ENCODE data around the gene COQ10A. TPM values are rescaled to one million over a fixed set of nuclear protein-coding genes. Genes with fewer than 3 reads are reported as not detected.
A peak's percentile ranks its signal among the peaks of the same experiment; 100 is the strongest.

The COQ10A gene
- total and polyA plus RNA-seq, 10 of the 15 experiments (the other 5 are each of a cell fraction or from before 2014, with no cell fraction given) = 3.3 to 19.5 (median 6.9) TPM

GRCh38 chr12:56221232-56221756 is 45.4 kb upstream of the COQ10A start:
- SMC1A ChIA-PET (ENCODE audit: uncharacterized antibody, unreplicated experiment) = interaction anchor here (0.9 to 3.4 kb wide), 18 partner anchors 10 to 247 kb away, joined by 3 to 33 read pairs (median 6); partner anchors contain the start of genes ANKRD52, CNPY2, ESYT1 and SMARCC2
- Histone ChIP-seq H3K4me3 (peak overlapping the region; percentile 91), H2AFZ (ENCODE audit: control insufficient read depth, low read depth, low read length) (peak overlapping the region; percentile 96), H3K27ac (ENCODE audit: control insufficient read depth, insufficient read depth) (peak overlapping the region; percentile 96), H3K4me2 (ENCODE audit: control insufficient read depth, insufficient read depth) (peak overlapping the region; percentile 96), H3K9me3 (replicated peaks; ENCODE audit: control insufficient read depth, insufficient read depth, low read length) (no peaks in the 10 kb centered on the region; the same call in 2 of the 3 replicates), H3K4me1 (ENCODE audit: control insufficient read depth, insufficient read depth, low read length) (0 out of 2 replicates have a peak, but pooled peaks cover 3% of the 10 kb centered on the region), H4K20me1 (ENCODE audit: control insufficient read depth, insufficient read depth) (no peaks in the 10 kb centered on the region), H3K79me2 (ENCODE audit: control insufficient read depth, insufficient read depth, low read length) (peaks cover 30% of the 10 kb centered on the region), H3K36me3 (ENCODE audit: control insufficient read depth in 2 of 2, insufficient read depth in 2 of 2, low read length in 1 of 2) (no peaks in the 10 kb centered on the region; a peak in 1 of 4 replicates), H3K9ac (ENCODE audit: control insufficient read depth, insufficient read depth, low read length) (peak overlapping the region; percentile 95), H3K27me3 (replicated peaks in 1 of 2; ENCODE audit: control insufficient read depth in 2 of 2, insufficient read depth in 2 of 2, low read length in 1 of 2) (no peaks in the 10 kb centered on the region)
- peak; percentile 28 for ATAC-seq
- CTCF ChIA-PET = interaction anchor here (0.6 to 4.2 kb wide), 24 partner anchors 12 to 483 kb away, joined by 3 to 107 read pairs (median 6); partner anchors contain the start of genes ANKRD52, CNPY2, COQ10A and ESYT1
- POLR2A ChIA-PET = interaction anchor here (0.5 to 4.0 kb wide), 39 partner anchors 8 to 504 kb away, joined by 3 to 68 read pairs (median 4); partner anchors contain the start of genes ANKRD52, CNPY2, COQ10A and DNAJC14
- intact Hi-C loops (cut with micrococcal nuclease; ENCODE audit: unreplicated experiment) (no loop called here), in situ Hi-C loops (cut with MboI) (no loop called here)
- WGBS (ENCODE audit: insufficient coverage, insufficient replicate concordance, low lambda C conversion rate, missing lambda C conversion rate) = 2% methylated on average over 16 of the region's 21 CpGs
- no peak for FAIRE-seq
- TSS peak; percentile 96 for BruUV-seq (replicated peaks)
- no peak for DNase-seq (ENCODE audit: low read depth, low spot score)
- RAD21 ChIA-PET (ENCODE audit: unreplicated experiment) = interaction anchor here (0.6 to 3.5 kb wide), 29 partner anchors 9 to 483 kb away, joined by 3 to 41 read pairs (median 5); partner anchors contain the start of genes ANKRD52, CNPY2, COQ10A and ESYT1
- peak; percentile 89 for TF ChIP-seq CHD1 (IDR thresholded peaks at IDR 0.05; ENCODE audit: low read depth, low read length)
- TF ChIP-seq STAT1 (conservative IDR thresholded peaks at IDR 0.05) = no peak
- 0 out of 2 replicates have a peak, but pooled peaks have one; percentile 24 for TF ChIP-seq HDGF (IDR thresholded peaks at IDR 0.05)
- peak; percentile 20 for TF ChIP-seq E4F1 (IDR thresholded peaks at IDR 0.05; ENCODE audit: borderline replicate concordance, partially characterized antibody)
- peak; percentile 96 for TF ChIP-seq MEF2B (IDR thresholded peaks at IDR 0.05; ENCODE audit: partially characterized antibody, poor library complexity, severe bottlenecking)
- no peak for TF ChIP-seq CREB1 (IDR thresholded peaks at IDR 0.05; ENCODE audit: low read depth)
- peak; percentile 93 for TF ChIP-seq KLF5 (IDR thresholded peaks at IDR 0.05; ENCODE audit: partially characterized antibody)
- TF ChIP-seq BACH1 (IDR thresholded peaks at IDR 0.05; ENCODE audit: borderline replicate concordance) = no peak
- TF ChIP-seq USF1 (IDR thresholded peaks at IDR 0.05; ENCODE audit: borderline replicate concordance, extremely low read length, insufficient read depth, low read depth, low read length) = no peak
- TF ChIP-seq STAT3 (IDR thresholded peaks at IDR 0.05; ENCODE audit: low read depth, low read length) = no peak
- TF ChIP-seq SUZ12 (IDR thresholded peaks at IDR 0.05; ENCODE audit: unreplicated experiment) = no peak
- TF ChIP-seq CEBPZ (IDR thresholded peaks at IDR 0.05; ENCODE audit: low read depth, low read length) = no peak
- no peak for TF ChIP-seq SMAD5 (IDR thresholded peaks at IDR 0.05; ENCODE audit: low read depth)
- TF ChIP-seq ATF7 (IDR thresholded peaks at IDR 0.05; ENCODE audit: low read depth) = peak; percentile 92
- TF ChIP-seq TCF12 (IDR thresholded peaks at IDR 0.05; ENCODE audit: low read depth, low read length) = no peak
- TF ChIP-seq SIN3A (IDR thresholded peaks at IDR 0.05; ENCODE audit: low read depth, low read length) = no peak
